Ovary (tissue), 9 donors: ENCODE data around the gene NOXA1. TPM values are rescaled to one million over a fixed set of nuclear protein-coding genes. Genes with fewer than 3 reads are reported as not detected.
A peak's percentile ranks its signal among the peaks of the same experiment; 100 is the strongest.
"Not testable (repeated sequence)": the region's sequence is repeated elsewhere in the genome, so short reads cannot be mapped to it uniquely, and the experiment has no call there.

ENCODE experiments used
- DNase-seq, 5 donors: peaks; one replicate each; pipeline ENCODE4 v3.0.0-alpha.2; 2019 to 2020
- H3K27ac ChIP-seq, 2 donors: fragments of 200-600 bp; one replicate each; pipeline versions ENCODE4 v1.5.1 to v1.8.0; 2019 to 2022
- H3K27me3 ChIP-seq: fragments of 200-600 bp; one replicate; pipeline ENCODE4 v1.8.0; 2022
- H3K36me3 ChIP-seq: fragments of 200-600 bp; sonication (generic); one replicate; pipeline ENCODE4 v1.5.1; 2019
- H3K4me1 ChIP-seq: one replicate; pipeline ENCODE4 v1.8.1; 2013; ENCODE audit warnings: mild to moderate bottlenecking, moderate library complexity; ENCODE audit not compliant: insufficient read depth
- H3K4me3 ChIP-seq: fragments of 200-600 bp; sonication (generic); one replicate; pipeline ENCODE4 v1.5.1; 2017
- H3K9me3 ChIP-seq, 2 donors: fragments of 200-600 bp in 1 of 2; sonication (generic) in 1 of 2; one replicate each; pipeline versions ENCODE4 v1.5.1 to v1.8.1; 2013 to 2019; ENCODE audit warnings: mild to moderate bottlenecking in 1 of 2, moderate library complexity in 1 of 2
- CTCF ChIP-seq, 3 donors: fragments of 450-650 bp in 2 of 3; fragments of 200-600 bp in 1 of 3; IDR thresholded peaks; one replicate each; pipeline versions ENCODE4 v1.5.1 to v1.8.0; 2016 to 2022; ENCODE audit warnings: antibody characterized with exemption in 3 of 3, mild to moderate bottlenecking in 1 of 3
- EP300 ChIP-seq: sonication (generic); formaldehyde crosslinking; IDR thresholded peaks from one replicate; pipeline ENCODE4 v1.6.1; 2017; ENCODE audit warnings: antibody characterized with exemption
- POLR2A ChIP-seq: fragments of 450-650 bp; IDR thresholded peaks from one replicate; pipeline ENCODE4 v1.6.1; 2017; ENCODE audit warnings: antibody characterized with exemption, mild to moderate bottlenecking, moderate library complexity
- WGBS, 3 donors: extraction: QIAGEN DNeasy Blood & Tissue Kit in 1 of 3; methylation state at CpG; one replicate each; pipeline versions ENCODE4 v1.1.5 to v1.1.7; 2013 to 2017; 5-methylcytosine and 5-hydroxymethylcytosine counted together
- intact Hi-C, 4 donors: fragments of 100-400 bp; cut with DNase I; formaldehyde crosslinking; loops; one replicate each; pipeline versions ENCODE4 v1.11.0 to v1.15.1; 2022 to 2023
- polyA plus RNA-seq, 2 donors: library from polyadenylated mRNA; stranded (reverse); fragments of 200-250 nt in 1 of 2; fragments of 350-450 nt in 1 of 2; fragmentation: Illumina TruSeq in 1 of 2; extraction: RNeasy Lipid Tissue Mini Kit (QIAGEN cat#74804) in 1 of 2; gene quantifications; one replicate each; pipeline ENCODE4 v1.2.3, GENCODE V29; 2013 to 2014
- total RNA-seq, 7 donors: library from RNA; depleted of rRNA in 2 of 7; stranded (reverse); fragments of >200 nt in 2 of 7; fragmentation: NEBNext Ultra II Directional in 3 of 7; extraction: Animal tissue kit (Norgen Biotek cat#: 25700) in 3 of 7; gene quantifications; one replicate each; pipeline versions ENCODE4 v1.1.0 to v1.2.4, GENCODE V29; 2016 to 2023
- donor health status: DM: no; HTN: no; CAD: no; lungs with moderate emphysema.
- donor health status: DM: no; HTN: no; CAD: no.
- donor health status: Bipolar disorder and iron deficiency.
- donor health status: DM: yes; HTN: yes; CAD: no.
- donor health status: DM: no; HTN: no; CAD: no.
- donor health status: DM: yes; HTN: yes; CAD: no.

Gene NOXA1
- total and polyA plus RNA-seq, 9 donors = 7.1 to 18.5 (median 12.1) TPM; not detected in 1

- DNase-seq = peak in 1 of 5 donors; percentile 46
- Histone ChIP-seq H3K27ac (no peak overlapping the region), H3K4me1 (no peaks in the 10 kb centered on the region), H3K27me3 (no peaks in the 10 kb centered on the region), H3K36me3 (no peaks in the 10 kb centered on the region), H3K4me3 (no peak overlapping the region), H3K9me3 (no peaks in the 10 kb centered on the region)
- WGBS, 3 donors = 71 to 73% (median 71%) methylated on average over 25 to 27 of the region's 27 CpGs
- TF ChIP-seq POLR2A = no peak
- no peak for TF ChIP-seq EP300
- TF ChIP-seq CTCF (IDR thresholded peaks at IDR 0.05) = no peak
- intact Hi-C loops = loop anchor here in 2 of 4 donors (5.0 to 10.0 kb wide), 2 partner anchors 146 to 153 kb away; partner anchors contain the start of gene NRARP (in 1 of the 2)
Measured at GRCh38 chr9:137447722-137448601, 24.8 kb downstream of the NOXA1 start.

GRCh38 chr9:137448602-137448962, 25.4 kb downstream of the NOXA1 start:
- 85 to 88% (median 88%) methylated on average over 16 of the region's 16 CpGs for WGBS, 3 donors
- no peak overlapping the region for H3K27ac ChIP-seq
- DNase-seq = no peak
- no peaks in the 10 kb centered on the region for H3K27me3 ChIP-seq
- no peaks in the 10 kb centered on the region for H3K4me1 ChIP-seq
- no peaks in the 10 kb centered on the region for H3K9me3 ChIP-seq
- H3K4me3 ChIP-seq = no peak overlapping the region
- TF ChIP-seq CTCF (IDR thresholded peaks at IDR 0.05) (no peak), POLR2A (no peak), EP300 (no peak)
- intact Hi-C loops = loop anchor here in 2 of 4 donors (5.0 to 10.0 kb wide), 2 partner anchors 146 to 154 kb away; partner anchors contain the start of gene NRARP (in 1 of the 2)
- no peaks in the 10 kb centered on the region for H3K36me3 ChIP-seq

- H3K27ac ChIP-seq = no peak overlapping the region
- no peak for TF ChIP-seq CTCF (IDR thresholded peaks at IDR 0.05)
- no peak for TF ChIP-seq EP300
- TF ChIP-seq POLR2A = no peak
- peak in 1 of 5 donors; percentile 40 for DNase-seq
- H3K4me1 ChIP-seq = no peaks in the 10 kb centered on the region
- no peaks in the 10 kb centered on the region for H3K27me3 ChIP-seq
- intact Hi-C loops = loop anchor here in 2 of 4 donors (5.0 to 10.0 kb wide), 2 partner anchors 147 to 154 kb away; partner anchors contain the start of gene NRARP (in 1 of the 2)
- H3K36me3 ChIP-seq = no peaks in the 10 kb centered on the region
- no peaks in the 10 kb centered on the region for H3K9me3 ChIP-seq
- H3K4me3 ChIP-seq = no peak overlapping the region
- WGBS, 3 donors = 83 to 90% (median 86%) methylated on average over 28 to 36 of the region's 36 CpGs
Measured at GRCh38 chr9:137449081-137449844, 26.1 kb downstream of the NOXA1 start.

GRCh38 chr9:137449931-137450538, 26.8 kb downstream of the NOXA1 start:
- Histone ChIP-seq H3K27me3 (no peaks in the 10 kb centered on the region), H3K27ac (no peak overlapping the region), H3K36me3 (no peaks in the 10 kb centered on the region), H3K4me1 (peaks cover 6% of the 10 kb centered on the region), H3K9me3 (no peaks in the 10 kb centered on the region), H3K4me3 (no peak overlapping the region)
- TF ChIP-seq CTCF (IDR thresholded peaks at IDR 0.05) = no peak
- no peak for TF ChIP-seq EP300
- no peak for TF ChIP-seq POLR2A
- WGBS, 3 donors = 70 to 77% (median 75%) methylated on average over 17 to 18 of the region's 18 CpGs
- DNase-seq = peak in 4 of 5 donors; percentile 9 to 39 (median 22)
- intact Hi-C loops = loop anchor here in 2 of 4 donors (5.0 to 10.0 kb wide), 2 partner anchors 148 to 155 kb away; partner anchors contain the start of gene NRARP (in 1 of the 2)

- H3K4me1 ChIP-seq, H3K36me3 ChIP-seq, H3K4me3 ChIP-seq, intact Hi-C loops, H3K27me3 ChIP-seq, H3K9me3 ChIP-seq, H3K27ac ChIP-seq: not testable (repeated sequence)
- WGBS, 3 donors = 92 to 94% (median 92%) methylated on average over 7 to 23 of the region's 24 CpGs
- peak in 3 of 5 donors; percentile 4 to 11 (median 8) for DNase-seq
Measured at GRCh38 chr9:137450539-137451222, 27.5 kb downstream of the NOXA1 start.
